HL-60/S4 treated with retinoic acid at 250 ng/mL for 4 days and 3 days (cell line): ENCODE results near the gene ZNF362.
"Not testable (repeated sequence)": the region's sequence is repeated elsewhere in the genome, so short reads cannot be mapped to it uniquely, and the experiment has no call there.

Experiments
- in situ Hi-C: fragments of 300-500 bp; cut with MboI; formaldehyde crosslinking; loops from 2 replicates; pipeline ENCODE4 v1.7.0; 2022; ENCODE audit warnings: low sequenced_read_pairs

The ZNF362 gene

GRCh38 chr1:33256471-33257206, at the start of gene ZNF362:
Gene ZNF362 (plus strand): TSS chr1:33256492. CDS start chr1:33270575, 14,083 bp downstream.
- in situ Hi-C loops = no loop called here

GRCh38 chr1:33211972-33212371, 44.3 kb upstream of the ZNF362 start:
- in situ Hi-C loops = no loop called here

- in situ Hi-C loops = no loop called here
Measured at GRCh38 chr1:33219886-33220661, 36.2 kb upstream of the ZNF362 start.

- in situ Hi-C loops = no loop called here
Measured at GRCh38 chr1:33220676-33221384, 35.5 kb upstream of the ZNF362 start.

- in situ Hi-C loops = no loop called here
Measured at GRCh38 chr1:33221385-33221758, 34.9 kb upstream of the ZNF362 start.

- in situ Hi-C loops = no loop called here
Measured at GRCh38 chr1:33222381-33222780, 33.9 kb upstream of the ZNF362 start.

- in situ Hi-C loops = no loop called here
Measured at GRCh38 chr1:33224166-33224707, 32.1 kb upstream of the ZNF362 start.

- in situ Hi-C loops = no loop called here
Measured at GRCh38 chr1:33225586-33225985, 30.7 kb upstream of the ZNF362 start.

- in situ Hi-C loops = no loop called here
Measured at GRCh38 chr1:33228935-33229487, 27.3 kb upstream of the ZNF362 start.

GRCh38 chr1:33231166-33231565, 25.1 kb upstream of the ZNF362 start:
- in situ Hi-C loops = no loop called here

GRCh38 chr1:33232716-33233115, 23.6 kb upstream of the ZNF362 start:
- in situ Hi-C loops = no loop called here

- in situ Hi-C loops = no loop called here
Measured at GRCh38 chr1:33234131-33234530, 22.2 kb upstream of the ZNF362 start.

- in situ Hi-C loops = no loop called here
Measured at GRCh38 chr1:33234588-33234990, 21.7 kb upstream of the ZNF362 start.

GRCh38 chr1:33235521-33235920, 20.8 kb upstream of the ZNF362 start:
- in situ Hi-C loops = no loop called here

GRCh38 chr1:33236498-33236897, 19.8 kb upstream of the ZNF362 start:
- in situ Hi-C loops = no loop called here

GRCh38 chr1:33237579-33237978, 18.7 kb upstream of the ZNF362 start:
- in situ Hi-C loops = no loop called here

- in situ Hi-C loops = not testable (repeated sequence)
Measured at GRCh38 chr1:33238194-33238724, 18.0 kb upstream of the ZNF362 start.

- in situ Hi-C loops = not testable (repeated sequence)
Measured at GRCh38 chr1:33239410-33239809, 16.9 kb upstream of the ZNF362 start.

- in situ Hi-C loops = no loop called here
Measured at GRCh38 chr1:33241866-33242265, 14.4 kb upstream of the ZNF362 start.

- in situ Hi-C loops = no loop called here
Measured at GRCh38 chr1:33242652-33243051, 13.6 kb upstream of the ZNF362 start.
